NCI-H1092 treated with DMSO at 0.1 percent for 48 hours (cell line): ENCODE data around the gene FREM3.
"Not testable (repeated sequence)": the region's sequence is repeated elsewhere in the genome, so short reads cannot be mapped to it uniquely, and the experiment has no call there.

Source experiments
- DNase-seq: peaks from one replicate; lab custom pipeline; 2025; lab: John Stamatoyannopoulos, UW

The FREM3 gene

GRCh38 chr4:143700416-143701352 is at the start of gene FREM3:
TSS of gene FREM3 (minus strand) at chr4:143700675. CDS start at chr4:143700675, 0 bp downstream.
- no peak for DNase-seq

GRCh38 chr4:143745874-143746273 is 45.4 kb upstream of the FREM3 start:
- no peak for DNase-seq

- no peak for DNase-seq
Observed at GRCh38 chr4:143743591-143743990, 43.1 kb upstream of the FREM3 start.

GRCh38 chr4:143742834-143743233 is 42.4 kb upstream of the FREM3 start:
- no peak for DNase-seq

GRCh38 chr4:143736861-143737260 is 36.4 kb upstream of the FREM3 start:
- no peak for DNase-seq

GRCh38 chr4:143736061-143736460 is 35.6 kb upstream of the FREM3 start:
- not testable (repeated sequence) for DNase-seq

- DNase-seq = no peak
Observed at GRCh38 chr4:143728166-143728565, 27.7 kb upstream of the FREM3 start.

- no peak for DNase-seq
Observed at GRCh38 chr4:143726714-143727113, 26.2 kb upstream of the FREM3 start.

- DNase-seq = no peak
Observed at GRCh38 chr4:143721317-143721716, 20.8 kb upstream of the FREM3 start.

- DNase-seq = not testable (repeated sequence)
Observed at GRCh38 chr4:143718748-143719147, 18.3 kb upstream of the FREM3 start.

- DNase-seq = no peak
Observed at GRCh38 chr4:143713955-143714625, 13.6 kb upstream of the FREM3 start.

- DNase-seq = no peak
Observed at GRCh38 chr4:143713553-143713952, 13.1 kb upstream of the FREM3 start.

- no peak for DNase-seq
Observed at GRCh38 chr4:143712155-143712550, 11.7 kb upstream of the FREM3 start.

- no peak for DNase-seq
Observed at GRCh38 chr4:143711543-143712154, 11.2 kb upstream of the FREM3 start.

- DNase-seq = no peak
Observed at GRCh38 chr4:143701365-143701764, 890 bp upstream of the FREM3 start.

- DNase-seq = no peak
Observed at GRCh38 chr4:143700046-143700415, 444 bp downstream of the FREM3 start.

GRCh38 chr4:143699331-143700045 is 987 bp downstream of the FREM3 start:
- DNase-seq = no peak

- no peak for DNase-seq
Observed at GRCh38 chr4:143693856-143694255, 6.6 kb downstream of the FREM3 start.

- no peak for DNase-seq
Observed at GRCh38 chr4:143692241-143692640, 8.2 kb downstream of the FREM3 start.

GRCh38 chr4:143679434-143679833 is 21.0 kb downstream of the FREM3 start:
- no peak for DNase-seq

- DNase-seq = not testable (repeated sequence)
Observed at GRCh38 chr4:143673629-143674028, 26.8 kb downstream of the FREM3 start.

GRCh38 chr4:143668930-143669552 is 31.4 kb downstream of the FREM3 start:
- DNase-seq = no peak
